Measurements from ENCODE around the gene INPP5B.
"Not testable (repeated sequence)": the region's sequence is repeated elsewhere in the genome, so short reads cannot be mapped to it uniquely, and the experiment has no call there.

INPP5B gene

GRCh38 chr1:37910886-37911285 lies 36.0 kb downstream of the INPP5B start:
- not testable (repeated sequence) for DNase-seq

- DNase-seq = not testable (repeated sequence)
Measured at GRCh38 chr1:37908531-37908930, 38.3 kb downstream of the INPP5B start.

GRCh38 chr1:37907416-37908125 lies 39.3 kb downstream of the INPP5B start:
- not testable (repeated sequence) for DNase-seq

GRCh38 chr1:37906591-37906990 lies 40.3 kb downstream of the INPP5B start:
- DNase-seq = not testable (repeated sequence)

- DNase-seq = no peak
Measured at GRCh38 chr1:37905727-37906126, 41.1 kb downstream of the INPP5B start.

GRCh38 chr1:37903921-37904320 lies 42.9 kb downstream of the INPP5B start:
- DNase-seq = not testable (repeated sequence)

GRCh38 chr1:37902983-37903382 lies 43.9 kb downstream of the INPP5B start:
- DNase-seq = no peak

- no peak for DNase-seq
Measured at GRCh38 chr1:37901893-37902225, 45.0 kb downstream of the INPP5B start.

- no peak for DNase-seq
Measured at GRCh38 chr1:37901191-37901892, 45.5 kb downstream of the INPP5B start.

- DNase-seq = not testable (repeated sequence)
Measured at GRCh38 chr1:37897563-37897962, 49.3 kb downstream of the INPP5B start.

- no peak for DNase-seq
Measured at GRCh38 chr1:37893673-37894072, 53.2 kb downstream of the INPP5B start.

- no peak for DNase-seq
Measured at GRCh38 chr1:37892151-37893047, 54.5 kb downstream of the INPP5B start.

GRCh38 chr1:37890378-37891014 lies 56.4 kb downstream of the INPP5B start:
- DNase-seq = no peak

GRCh38 chr1:37888022-37888700 lies 58.7 kb downstream of the INPP5B start:
- no peak for DNase-seq

GRCh38 chr1:37884145-37884544 lies 62.7 kb downstream of the INPP5B start:
- DNase-seq = no peak

GRCh38 chr1:37883671-37884070 lies 63.2 kb downstream of the INPP5B start:
- no peak for DNase-seq

GRCh38 chr1:37879865-37880264 lies 67.0 kb downstream of the INPP5B start:
- DNase-seq = no peak

- DNase-seq = no peak
Measured at GRCh38 chr1:37878071-37878470, 68.8 kb downstream of the INPP5B start.

GRCh38 chr1:37875833-37876232 lies 71.0 kb downstream of the INPP5B start:
- DNase-seq = no peak

GRCh38 chr1:37872692-37873091 lies 74.2 kb downstream of the INPP5B start:
- DNase-seq = no peak

GRCh38 chr1:37868466-37868865 lies 78.4 kb downstream of the INPP5B start:
- DNase-seq = no peak

- DNase-seq = no peak
Measured at GRCh38 chr1:37867784-37868183, 79.1 kb downstream of the INPP5B start.
